Pancreas (tissue), 10 donors: Measurements from ENCODE around the gene PLCXD3. TPM values are rescaled to one million over a fixed set of nuclear protein-coding genes. Genes with fewer than 3 reads are reported as not detected.

Experiments used
- ATAC-seq, 4 donors: fragments of 200-7000 bp; cut with Tn5 transposase; one replicate each; pipeline versions ENCODE4 v1.8.0 to v1.9.1; 2020; ENCODE audit warnings: mild to moderate bottlenecking in 4 of 4, moderate library complexity in 4 of 4
- DNase-seq, 6 donors: peaks; one replicate each; pipeline ENCODE4 v3.0.0-alpha.2; 2020
- FAIRE-seq: peaks from 2 replicates; lab custom pipeline; 2012; peaks lifted over from hg19 to GRCh38; lab: Jason Lieb, UNC
- H3K27ac ChIP-seq, 4 donors: fragments of 200-600 bp; sonication (generic); 1 replicate in 3 of 4; 2 replicates in 1 of 4; pipeline versions ENCODE4 v1.5.0 to v1.8.0; 2020
- H3K27me3 ChIP-seq, 4 donors: fragments of 200-600 bp; one replicate each; pipeline ENCODE4 v1.8.0; 2021
- H3K36me3 ChIP-seq, 3 donors: fragments of 200-600 bp; sonication (generic) in 1 of 3; one replicate each; pipeline versions ENCODE4 v1.5.0 to v1.8.0; 2020 to 2021
- H3K4me1 ChIP-seq, 3 donors: fragments of 200-600 bp; one replicate each; pipeline ENCODE4 v1.8.0; 2021
- H3K4me3 ChIP-seq, 4 donors: fragments of 200-600 bp; sonication (generic) in 2 of 4; one replicate each; pipeline versions ENCODE4 v1.5.0 to v1.8.0; 2020 to 2021
- H3K9me3 ChIP-seq, 4 donors: fragments of 200-600 bp; one replicate each; pipeline ENCODE4 v1.8.0; 2021
- WGBS, 2 donors: extraction: QIAGEN DNeasy Blood & Tissue Kit; methylation state at CpG; one replicate each; pipeline ENCODE4 v1.1.7; 2013; 5-methylcytosine and 5-hydroxymethylcytosine counted together
- intact Hi-C, 3 donors: fragments of 100-400 bp; cut with DNase I; formaldehyde crosslinking; loops; one replicate each; pipeline versions ENCODE4 v1.11.1 to v1.14.2; 2022
- polyA plus RNA-seq, 2 donors: library from polyadenylated mRNA; stranded (reverse); fragments of 200-250 nt; gene quantifications; one replicate each; pipeline ENCODE4 v1.2.3, GENCODE V29; 2013
- total RNA-seq, 6 donors: library from RNA; stranded (reverse); fragmentation: NEBNext Ultra II Directional in 4 of 6; extraction: Animal tissue kit (Norgen Biotek cat#: 25700) in 4 of 6; gene quantifications; one replicate each; pipeline versions ENCODE4 v1.2.1 to v1.2.4, GENCODE V29; 2021 to 2023
- TF ChIP-seq, protein P1 (sequence below), 4 donors: fragments of 200-600 bp; sonication (generic) in 3 of 4; IDR thresholded peaks; one replicate each; pipeline versions ENCODE4 v1.5.0 to v1.8.0; 2021; ENCODE audit warnings: antibody characterized with exemption in 4 of 4
- donor health status: healthy with polysubstance abuse.
- donor health status: DM: no; HTN: no; CAD: no; lungs with moderate emphysema.
- donor health status: DM: no; HTN: no; CAD: no.
- donor health status: control.
- donor health status: control.
- donor health status: Bipolar disorder and iron deficiency.
- donor health status: DM: yes; HTN: yes; CAD: no.
- donor health status: DM: no; HTN: no; CAD: no.
- donor health status: DM: no; HTN: no; CAD: no.
- donor health status: DM: yes; HTN: yes; CAD: no.

Gene PLCXD3
- total and polyA plus RNA-seq, 8 donors = 0.79 to 14.2 (median 3.0) TPM

DNA sequence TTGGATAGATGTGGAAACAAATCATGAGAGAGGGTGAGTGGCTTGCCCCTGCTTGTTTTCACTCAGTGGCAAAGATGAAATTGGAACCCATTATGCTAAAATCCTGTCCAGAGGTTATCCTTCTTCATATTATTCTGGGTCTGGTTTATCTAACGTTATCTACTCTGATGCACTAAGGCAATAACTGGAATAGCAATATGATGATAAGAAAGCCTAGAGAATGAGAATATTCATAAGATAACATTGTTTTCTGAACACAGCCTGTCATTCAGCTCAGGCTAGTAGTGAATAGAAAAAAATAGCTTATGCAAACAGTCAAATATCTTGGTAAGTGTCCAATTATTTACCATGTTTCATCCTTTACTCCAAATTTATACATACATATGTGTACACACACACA is 165.1 kb downstream of the PLCXD3 start:
- Histone ChIP-seq H3K27ac (no peak overlapping the region), H3K9me3 (no peaks in the 10 kb centered on the region), H3K36me3 (no peaks in the 10 kb centered on the region), H3K27me3 (no peaks in the 10 kb centered on the region), H3K4me1 (no peaks in the 10 kb centered on the region), H3K4me3 (no peak overlapping the region)
- DNase-seq (no peak), FAIRE-seq (no peak), ATAC-seq (no peak)
- intact Hi-C loops = no loop called here
- WGBS, 2 donors = 6 to 8% methylated on average over 1 of the region's 1 CpG
- TF ChIP-seq, protein P1, sequence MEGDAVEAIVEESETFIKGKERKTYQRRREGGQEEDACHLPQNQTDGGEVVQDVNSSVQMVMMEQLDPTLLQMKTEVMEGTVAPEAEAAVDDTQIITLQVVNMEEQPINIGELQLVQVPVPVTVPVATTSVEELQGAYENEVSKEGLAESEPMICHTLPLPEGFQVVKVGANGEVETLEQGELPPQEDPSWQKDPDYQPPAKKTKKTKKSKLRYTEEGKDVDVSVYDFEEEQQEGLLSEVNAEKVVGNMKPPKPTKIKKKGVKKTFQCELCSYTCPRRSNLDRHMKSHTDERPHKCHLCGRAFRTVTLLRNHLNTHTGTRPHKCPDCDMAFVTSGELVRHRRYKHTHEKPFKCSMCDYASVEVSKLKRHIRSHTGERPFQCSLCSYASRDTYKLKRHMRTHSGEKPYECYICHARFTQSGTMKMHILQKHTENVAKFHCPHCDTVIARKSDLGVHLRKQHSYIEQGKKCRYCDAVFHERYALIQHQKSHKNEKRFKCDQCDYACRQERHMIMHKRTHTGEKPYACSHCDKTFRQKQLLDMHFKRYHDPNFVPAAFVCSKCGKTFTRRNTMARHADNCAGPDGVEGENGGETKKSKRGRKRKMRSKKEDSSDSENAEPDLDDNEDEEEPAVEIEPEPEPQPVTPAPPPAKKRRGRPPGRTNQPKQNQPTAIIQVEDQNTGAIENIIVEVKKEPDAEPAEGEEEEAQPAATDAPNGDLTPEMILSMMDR (IDR thresholded peaks at IDR 0.05) = no peak

DNA sequence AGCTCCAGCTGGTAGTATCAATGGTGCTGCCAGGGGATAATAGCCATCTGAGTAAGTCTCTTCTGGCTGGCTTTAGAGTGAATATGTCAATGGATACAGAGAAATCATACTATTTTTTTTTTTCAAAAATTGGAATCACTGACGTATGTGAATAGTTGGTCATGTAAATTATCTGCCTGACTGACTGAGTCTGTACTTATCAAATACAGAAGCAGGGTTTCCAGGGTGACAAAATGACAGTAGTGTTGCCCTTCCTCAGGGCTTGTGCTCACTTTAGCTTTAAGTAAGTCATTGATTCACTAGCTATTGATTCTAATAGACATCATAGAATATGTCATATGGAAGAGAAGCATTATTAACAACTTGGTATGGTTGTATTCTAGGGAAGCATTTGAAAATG is 171.1 kb downstream of the PLCXD3 start:
- DNase-seq (no peak), FAIRE-seq (no peak), ATAC-seq (peak in 1 of 4 donors; percentile 59)
- Histone ChIP-seq H3K27ac (no peak overlapping the region), H3K4me3 (no peak overlapping the region), H3K27me3 (no peaks in the 10 kb centered on the region), H3K4me1 (no peaks in the 10 kb centered on the region), H3K9me3 (no peaks in the 10 kb centered on the region), H3K36me3 (no peaks in the 10 kb centered on the region)
- intact Hi-C loops = no loop called here
- TF ChIP-seq, protein P1 (IDR thresholded peaks at IDR 0.05) = no peak
- WGBS, 2 donors = 72 to 79% methylated on average over 1 of the region's 1 CpG

DNA sequence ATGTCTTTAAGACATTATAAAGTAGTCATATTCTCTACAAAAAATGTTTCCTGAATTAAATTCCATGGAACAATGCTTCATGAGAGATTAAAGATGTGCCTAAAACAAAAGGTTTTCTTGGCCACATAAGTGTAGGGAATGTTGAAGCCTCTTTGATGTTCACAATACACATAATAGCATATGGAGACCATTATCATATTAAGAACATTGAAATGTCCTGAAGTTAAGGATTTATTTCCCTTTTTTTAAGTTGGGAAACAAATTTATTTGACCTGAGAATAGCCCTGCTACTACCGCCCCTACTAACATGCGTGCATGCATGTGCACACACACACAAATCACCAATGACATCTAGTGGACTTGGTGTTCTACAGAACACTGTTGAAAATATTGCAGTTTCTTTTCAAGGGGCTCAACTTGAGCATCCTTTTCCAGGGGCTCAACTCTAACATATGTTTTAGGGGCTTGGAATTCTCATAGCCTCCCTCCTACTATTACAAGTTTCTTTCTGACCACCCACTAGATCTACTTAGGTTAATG is 172.2 kb downstream of the PLCXD3 start:
- intact Hi-C loops = no loop called here
- WGBS, 2 donors = 41 to 49% methylated on average over 2 of the region's 2 CpGs
- H3K4me1 ChIP-seq = no peaks in the 10 kb centered on the region
- no peak overlapping the region for H3K27ac ChIP-seq
- H3K9me3 ChIP-seq = no peaks in the 10 kb centered on the region
- TF ChIP-seq, protein P1 (IDR thresholded peaks at IDR 0.05) = no peak
- no peaks in the 10 kb centered on the region for H3K36me3 ChIP-seq
- FAIRE-seq (no peak), DNase-seq (no peak), ATAC-seq (peak in 1 of 4 donors; percentile 27)
- no peak overlapping the region for H3K4me3 ChIP-seq
- no peaks in the 10 kb centered on the region for H3K27me3 ChIP-seq

DNA sequence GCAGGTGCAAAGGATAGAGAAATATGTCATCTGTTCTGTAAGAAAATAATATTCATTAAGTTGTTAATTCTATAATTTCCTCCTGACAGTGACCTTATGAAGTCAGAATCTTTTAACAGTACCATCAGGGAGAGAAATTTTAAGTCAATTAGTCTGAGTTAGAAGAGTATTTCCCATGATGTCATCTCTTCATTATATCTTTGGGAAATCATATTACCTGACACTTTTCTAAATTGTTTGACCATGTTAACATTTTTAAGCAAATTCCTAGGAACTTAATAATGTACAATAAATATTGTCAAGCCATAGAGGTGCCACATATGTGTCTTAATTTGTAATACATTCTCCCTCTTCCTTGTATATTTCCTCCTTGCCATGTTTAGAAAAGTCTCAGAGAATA is 172.7 kb downstream of the PLCXD3 start:
- TF ChIP-seq, protein P1 (IDR thresholded peaks at IDR 0.05) = no peak
- no peaks in the 10 kb centered on the region for H3K9me3 ChIP-seq
- H3K27me3 ChIP-seq = no peaks in the 10 kb centered on the region
- no peaks in the 10 kb centered on the region for H3K36me3 ChIP-seq
- no peak overlapping the region for H3K27ac ChIP-seq
- FAIRE-seq (no peak), ATAC-seq (no peak), DNase-seq (no peak)
- no peak overlapping the region for H3K4me3 ChIP-seq
- intact Hi-C loops = no loop called here
- no peaks in the 10 kb centered on the region for H3K4me1 ChIP-seq

DNA sequence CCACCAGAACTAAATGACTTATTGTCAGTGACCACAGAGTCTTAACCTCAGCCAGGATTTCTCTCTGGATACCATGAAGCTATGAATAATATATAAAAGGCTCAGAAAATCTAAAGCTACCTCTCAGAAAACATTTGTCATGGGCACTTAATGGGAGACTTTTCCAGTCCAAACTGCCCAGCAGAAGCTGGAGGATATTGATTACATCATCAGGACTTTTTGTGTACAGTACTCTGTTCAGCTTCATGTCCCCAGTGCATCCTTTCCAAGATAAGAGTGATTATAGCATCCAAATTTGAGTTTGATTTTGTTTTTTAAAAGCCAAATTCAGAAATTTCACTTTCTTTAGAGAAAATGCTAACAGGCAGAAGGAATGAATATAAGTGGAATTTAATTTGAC is 173.2 kb downstream of the PLCXD3 start:
- H3K36me3 ChIP-seq = no peaks in the 10 kb centered on the region
- no peaks in the 10 kb centered on the region for H3K9me3 ChIP-seq
- H3K4me3 ChIP-seq = no peak overlapping the region
- no peaks in the 10 kb centered on the region for H3K27me3 ChIP-seq
- ATAC-seq = no peak
- H3K27ac ChIP-seq = no peak overlapping the region
- TF ChIP-seq, protein P1 (IDR thresholded peaks at IDR 0.05) = no peak
- DNase-seq = no peak
- no peak for FAIRE-seq
- H3K4me1 ChIP-seq = no peaks in the 10 kb centered on the region
- intact Hi-C loops = no loop called here
